ENCODE measurements around the gene CDKAL1.

Gene CDKAL1

DNA sequence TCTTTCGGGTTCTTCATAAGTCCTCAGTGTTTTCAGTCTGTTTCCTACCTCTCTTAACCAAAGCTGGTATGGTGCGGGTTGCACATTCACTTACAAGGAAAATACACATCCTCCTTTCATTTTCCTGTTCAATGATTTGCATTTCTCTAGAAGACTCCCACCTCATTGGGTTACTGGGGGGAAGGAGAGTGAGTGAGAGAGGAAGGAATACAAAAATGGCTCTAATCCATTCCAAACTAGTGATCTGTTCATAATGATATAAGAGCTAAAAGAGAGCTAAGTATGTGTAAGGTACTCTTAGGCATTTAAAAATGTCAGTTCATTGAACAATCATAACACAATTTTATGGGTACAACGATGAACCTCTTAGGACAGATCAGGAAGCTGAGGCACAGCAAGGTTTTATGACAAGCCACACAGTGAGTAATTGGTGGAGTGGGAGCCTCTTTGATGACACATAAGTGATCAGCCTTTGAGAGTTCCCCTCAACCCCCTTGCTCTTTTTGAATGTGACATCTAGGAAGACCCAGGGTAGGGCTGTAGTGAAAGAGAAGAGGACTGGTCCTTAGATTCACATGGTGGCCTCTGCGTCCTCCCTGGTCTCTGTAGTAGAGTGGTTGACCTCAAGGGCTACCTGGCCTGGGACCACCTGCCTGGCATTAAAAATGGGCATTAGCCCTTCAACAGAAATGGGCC lies 730.9 kb downstream of the CDKAL1 start:
- no peak overlapping the region for H3K4me3 ChIP-seq (ENCODE audit: low read depth, low read length)
- TF ChIP-seq, protein P1, sequence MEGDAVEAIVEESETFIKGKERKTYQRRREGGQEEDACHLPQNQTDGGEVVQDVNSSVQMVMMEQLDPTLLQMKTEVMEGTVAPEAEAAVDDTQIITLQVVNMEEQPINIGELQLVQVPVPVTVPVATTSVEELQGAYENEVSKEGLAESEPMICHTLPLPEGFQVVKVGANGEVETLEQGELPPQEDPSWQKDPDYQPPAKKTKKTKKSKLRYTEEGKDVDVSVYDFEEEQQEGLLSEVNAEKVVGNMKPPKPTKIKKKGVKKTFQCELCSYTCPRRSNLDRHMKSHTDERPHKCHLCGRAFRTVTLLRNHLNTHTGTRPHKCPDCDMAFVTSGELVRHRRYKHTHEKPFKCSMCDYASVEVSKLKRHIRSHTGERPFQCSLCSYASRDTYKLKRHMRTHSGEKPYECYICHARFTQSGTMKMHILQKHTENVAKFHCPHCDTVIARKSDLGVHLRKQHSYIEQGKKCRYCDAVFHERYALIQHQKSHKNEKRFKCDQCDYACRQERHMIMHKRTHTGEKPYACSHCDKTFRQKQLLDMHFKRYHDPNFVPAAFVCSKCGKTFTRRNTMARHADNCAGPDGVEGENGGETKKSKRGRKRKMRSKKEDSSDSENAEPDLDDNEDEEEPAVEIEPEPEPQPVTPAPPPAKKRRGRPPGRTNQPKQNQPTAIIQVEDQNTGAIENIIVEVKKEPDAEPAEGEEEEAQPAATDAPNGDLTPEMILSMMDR (IDR thresholded peaks at IDR 0.05; ENCODE audit: borderline replicate concordance, insufficient read depth, low read depth, low read length), result no peak

DNA sequence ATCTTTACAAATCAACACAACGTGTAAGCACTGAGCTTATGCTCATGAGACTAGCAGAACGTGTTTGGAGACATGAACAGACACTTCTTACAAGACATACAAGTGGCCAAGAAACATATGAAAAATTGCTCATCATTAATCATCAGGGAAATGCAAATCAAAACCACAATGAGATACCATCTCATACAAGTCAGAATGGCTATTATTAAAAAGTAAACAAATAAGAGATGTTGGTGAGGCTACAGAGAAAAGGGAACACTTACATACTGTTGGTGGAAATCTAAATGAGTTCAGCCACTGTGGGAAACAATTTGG lies 731.4 kb downstream of the CDKAL1 start:
- no peak overlapping the region for H3K4me3 ChIP-seq (ENCODE audit: low read depth, low read length)
- TF ChIP-seq, protein P1 (IDR thresholded peaks at IDR 0.05; ENCODE audit: borderline replicate concordance, insufficient read depth, low read depth, low read length), result no peak

DNA sequence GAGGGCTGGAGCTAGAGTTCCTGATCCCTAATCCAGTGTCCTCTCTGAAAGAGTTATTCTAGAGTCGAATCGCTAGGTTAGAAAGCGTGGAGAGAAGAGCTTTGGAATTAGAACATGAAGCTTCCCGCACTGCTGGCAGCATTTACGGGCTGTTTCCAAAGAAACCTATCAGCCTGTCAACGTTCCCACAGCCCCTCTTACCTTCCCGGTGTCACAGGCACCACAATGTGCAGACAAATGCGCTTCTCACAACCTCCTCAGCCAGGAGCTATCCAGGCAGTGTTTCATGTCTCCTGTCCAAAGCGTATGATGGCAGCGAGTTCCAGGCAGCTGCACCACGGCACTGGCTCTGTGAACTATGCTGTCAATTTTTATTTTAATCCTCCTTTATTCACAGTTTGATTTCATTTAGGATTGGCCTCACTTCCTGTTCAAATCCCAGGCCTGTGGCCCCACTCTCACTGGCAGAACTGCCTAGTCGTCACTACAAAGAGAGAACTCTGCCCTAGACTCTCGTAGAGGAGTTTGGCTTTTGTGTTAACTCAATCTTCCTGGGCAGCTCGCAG lies 736.5 kb downstream of the CDKAL1 start:
- TF ChIP-seq, protein P1 (IDR thresholded peaks at IDR 0.05; ENCODE audit: borderline replicate concordance, insufficient read depth, low read depth, low read length), result no peak
- H3K4me3 ChIP-seq (ENCODE audit: low read depth, low read length), result no peak overlapping the region

DNA sequence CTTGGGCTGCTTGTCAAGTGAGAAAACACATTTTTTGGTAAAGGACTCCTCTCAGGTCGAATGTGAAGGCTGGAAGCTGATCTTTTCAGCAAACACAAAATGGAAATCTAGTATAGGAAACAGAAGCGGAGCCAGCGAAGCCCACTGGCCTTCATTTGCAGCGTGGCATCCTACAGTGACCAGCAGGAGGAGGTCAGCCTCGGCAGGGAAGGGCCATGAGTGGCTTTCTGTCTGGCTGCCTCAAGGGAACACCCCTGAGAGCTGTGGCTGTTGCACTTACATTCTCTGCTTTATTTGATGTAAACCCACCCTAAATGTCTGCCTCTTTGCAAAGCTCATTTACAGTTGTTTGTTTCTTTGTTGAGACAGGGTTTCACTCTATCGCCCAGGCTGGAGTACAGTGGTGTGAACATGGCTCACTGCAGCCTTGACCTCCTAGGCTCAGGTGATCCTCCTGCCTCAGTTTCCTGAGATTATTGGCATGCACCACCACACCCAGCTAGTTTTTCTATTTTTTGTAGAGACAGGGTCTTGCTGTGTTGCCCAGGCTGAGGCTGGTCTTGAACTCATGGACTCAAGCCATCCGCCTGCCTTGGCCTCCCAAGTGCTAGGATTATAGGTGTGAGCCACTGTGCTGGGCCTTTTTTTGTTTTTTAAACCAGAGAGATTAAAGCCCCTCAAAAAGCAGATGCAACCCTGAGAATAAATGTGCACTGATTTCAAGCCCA lies 737.3 kb downstream of the CDKAL1 start:
- no peak overlapping the region for H3K4me3 ChIP-seq (ENCODE audit: low read depth, low read length)
- TF ChIP-seq, protein P1 (IDR thresholded peaks at IDR 0.05; ENCODE audit: borderline replicate concordance, insufficient read depth, low read depth, low read length), result no peak

DNA sequence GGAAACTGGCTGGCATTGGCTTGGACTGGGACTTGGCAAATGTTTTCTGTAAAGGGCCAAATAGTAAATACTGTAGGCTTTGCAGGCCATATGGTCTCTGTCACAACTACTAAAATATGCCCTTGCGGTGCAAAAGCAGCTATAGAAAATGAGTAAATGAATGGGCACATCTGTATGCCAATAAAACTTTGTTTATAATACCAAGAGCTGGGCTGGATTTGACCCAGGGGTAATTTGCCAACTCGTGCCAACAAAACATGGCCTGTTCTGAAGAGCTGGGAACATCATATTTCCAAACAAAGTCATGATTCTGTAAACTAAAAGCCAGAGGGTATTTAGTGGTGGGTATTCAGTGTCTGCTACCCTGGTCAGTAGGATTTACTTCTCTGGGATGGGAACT lies 739.2 kb downstream of the CDKAL1 start:
- TF ChIP-seq, protein P1 (IDR thresholded peaks at IDR 0.05; ENCODE audit: borderline replicate concordance, insufficient read depth, low read depth, low read length), result no peak
- H3K4me3 ChIP-seq (ENCODE audit: low read depth, low read length), result no peak overlapping the region

DNA sequence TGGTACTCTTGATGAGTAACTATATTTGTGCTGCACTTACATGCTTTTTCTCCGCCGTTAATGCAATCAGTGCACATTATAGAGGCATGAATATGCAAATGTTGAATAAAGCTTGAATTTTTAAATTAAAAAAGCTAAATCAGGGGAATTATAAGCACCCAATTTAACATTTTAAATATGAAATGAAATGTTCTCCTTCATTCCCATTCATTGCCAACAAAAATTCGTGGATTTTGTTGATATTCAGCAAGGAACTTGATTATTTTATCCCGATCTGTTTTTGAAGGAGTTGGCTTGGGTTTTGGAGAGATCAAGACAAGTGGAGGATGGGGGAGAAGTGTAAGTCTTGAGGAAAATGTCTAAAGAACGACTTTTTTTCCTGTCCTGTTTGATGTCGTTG lies 740.6 kb downstream of the CDKAL1 start:
- no peak overlapping the region for H3K4me3 ChIP-seq (ENCODE audit: low read depth, low read length)
- TF ChIP-seq, protein P1 (IDR thresholded peaks at IDR 0.05; ENCODE audit: borderline replicate concordance, insufficient read depth, low read depth, low read length), result no peak
